Upper lobe of left lung (tissue), 6 donors: Measurements from ENCODE around the gene RSBN1L. TPM values are rescaled to one million over a fixed set of nuclear protein-coding genes. Genes with fewer than 3 reads are reported as not detected.

ENCODE experiments used
- ATAC-seq, 2 donors: fragments of 200-7000 bp; cut with Tn5 transposase; one replicate each; pipeline ENCODE4 v1.9.1; 2022; ENCODE audit warnings: mild to moderate bottlenecking in 2 of 2, moderate library complexity in 2 of 2; ENCODE audit not compliant: low FRiP score in 2 of 2
- DNase-seq, 2 donors: peaks; one replicate each; pipeline ENCODE4 v3.0.0-alpha.2; 2019 to 2020
- H3K27ac ChIP-seq, 4 donors: fragments of 200-600 bp; sonication (generic); one replicate each; pipeline ENCODE4 v1.5.1; 2016 to 2019
- H3K27me3 ChIP-seq, 4 donors: fragments of 200-600 bp; sonication (generic); one replicate each; pipeline ENCODE4 v1.5.1; 2017 to 2019
- H3K36me3 ChIP-seq, 4 donors: fragments of 200-600 bp; sonication (generic); one replicate each; pipeline ENCODE4 v1.5.1; 2016 to 2019
- H3K4me1 ChIP-seq, 4 donors: fragments of 200-600 bp; sonication (generic); one replicate each; pipeline ENCODE4 v1.5.1; 2018 to 2019
- H3K4me3 ChIP-seq, 4 donors: fragments of 200-600 bp; sonication (generic); one replicate each; pipeline ENCODE4 v1.5.1; 2017 to 2019; ENCODE audit warnings: mild to moderate bottlenecking in 2 of 4, moderate library complexity in 1 of 4
- H3K9me3 ChIP-seq, 4 donors: fragments of 200-600 bp; sonication (generic); one replicate each; pipeline ENCODE4 v1.5.1; 2018 to 2019
- EP300 ChIP-seq, 4 donors: sonication (generic); formaldehyde crosslinking; IDR thresholded peaks; one replicate each; pipeline ENCODE4 v1.5.1; 2017; ENCODE audit warnings: antibody characterized with exemption in 4 of 4, control low read depth in 2 of 4
- POLR2A ChIP-seq, 4 donors: fragments of 450-650 bp; IDR thresholded peaks; one replicate each; pipeline ENCODE4 v1.5.1; 2016 to 2017; ENCODE audit warnings: antibody characterized with exemption in 4 of 4, mild to moderate bottlenecking in 2 of 4
- POLR2AphosphoS5 ChIP-seq, 2 donors: sonication (generic); formaldehyde crosslinking; IDR thresholded peaks; one replicate each; pipeline ENCODE4 v1.5.1; 2017; ENCODE audit warnings: antibody characterized with exemption in 2 of 2
- WGBS, 2 donors: methylation state at CpG; one replicate each; pipeline ENCODE4 v1.1.5; 2017 to 2018; 5-methylcytosine and 5-hydroxymethylcytosine counted together
- total RNA-seq, 6 donors: library from RNA; depleted of rRNA in 4 of 6; stranded (reverse); fragments of >200 nt in 4 of 6; gene quantifications; one replicate each; pipeline versions ENCODE4 v1.1.0 to v1.2.1, GENCODE V29; 2016 to 2021
- TF ChIP-seq, protein P1 (sequence below), 6 experiments: fragments of 450-650 bp in 4 of 6; fragments of 200-600 bp in 2 of 6; sonication (generic) in 2 of 6; IDR thresholded peaks; one replicate each; pipeline ENCODE4 v1.5.1; 2016 to 2019; ENCODE audit warnings: antibody characterized with exemption in 6 of 6
- donor health status: DM: no; HTN: no; CAD: no; lungs with moderate emphysema.
- donor health status: DM: no; HTN: yes; CAD: no; lungs with severe emphysema.

RSBN1L gene
- total RNA-seq, 6 donors from 2014 or later, result 15.1 to 43.7 (median 20.5) TPM

DNA sequence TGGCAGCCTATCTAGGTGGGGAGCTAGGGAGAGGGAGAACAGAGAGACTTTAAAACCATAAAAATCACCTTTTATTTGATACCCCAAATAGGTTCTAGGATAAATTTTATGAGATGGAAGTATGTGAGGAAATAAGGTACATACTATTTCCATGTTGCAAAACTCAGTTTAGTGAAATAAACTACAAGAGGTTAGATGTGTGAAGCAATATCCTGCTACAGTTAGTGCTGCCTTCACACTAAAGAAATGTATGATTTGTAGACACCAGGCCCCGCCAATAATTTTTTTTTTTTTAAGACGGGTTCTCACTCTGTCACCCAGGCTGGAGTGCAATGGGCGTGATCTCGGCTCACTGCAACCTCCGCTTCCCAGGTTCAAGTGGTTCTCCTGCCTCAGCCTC, 34.4 kb upstream of the RSBN1L start:
- Histone ChIP-seq H3K9me3 (no peaks in the 10 kb centered on the region), H3K4me1 (peaks cover 0 to 11% (median 3%) of the 10 kb centered on the region in 4 donors), H3K4me3 (no peak overlapping the region), H3K27ac (no peak overlapping the region), H3K27me3 (no peaks in the 10 kb centered on the region), H3K36me3 (peaks cover 2 to 30% (median 8%) of the 10 kb centered on the region in 4 donors)
- no peak for ATAC-seq
- 61 to 70% methylated on average over 5 of the region's 5 CpGs for WGBS, 2 donors
- DNase-seq, result no peak
- TF ChIP-seq POLR2AphosphoS5 (IDR thresholded peaks at IDR 0.05) (no peak), POLR2A (IDR thresholded peaks at IDR 0.05) (no peak), EP300 (IDR thresholded peaks at IDR 0.05) (no peak)
- TF ChIP-seq, protein P1, sequence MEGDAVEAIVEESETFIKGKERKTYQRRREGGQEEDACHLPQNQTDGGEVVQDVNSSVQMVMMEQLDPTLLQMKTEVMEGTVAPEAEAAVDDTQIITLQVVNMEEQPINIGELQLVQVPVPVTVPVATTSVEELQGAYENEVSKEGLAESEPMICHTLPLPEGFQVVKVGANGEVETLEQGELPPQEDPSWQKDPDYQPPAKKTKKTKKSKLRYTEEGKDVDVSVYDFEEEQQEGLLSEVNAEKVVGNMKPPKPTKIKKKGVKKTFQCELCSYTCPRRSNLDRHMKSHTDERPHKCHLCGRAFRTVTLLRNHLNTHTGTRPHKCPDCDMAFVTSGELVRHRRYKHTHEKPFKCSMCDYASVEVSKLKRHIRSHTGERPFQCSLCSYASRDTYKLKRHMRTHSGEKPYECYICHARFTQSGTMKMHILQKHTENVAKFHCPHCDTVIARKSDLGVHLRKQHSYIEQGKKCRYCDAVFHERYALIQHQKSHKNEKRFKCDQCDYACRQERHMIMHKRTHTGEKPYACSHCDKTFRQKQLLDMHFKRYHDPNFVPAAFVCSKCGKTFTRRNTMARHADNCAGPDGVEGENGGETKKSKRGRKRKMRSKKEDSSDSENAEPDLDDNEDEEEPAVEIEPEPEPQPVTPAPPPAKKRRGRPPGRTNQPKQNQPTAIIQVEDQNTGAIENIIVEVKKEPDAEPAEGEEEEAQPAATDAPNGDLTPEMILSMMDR (IDR thresholded peaks at IDR 0.05), result no peak

DNA sequence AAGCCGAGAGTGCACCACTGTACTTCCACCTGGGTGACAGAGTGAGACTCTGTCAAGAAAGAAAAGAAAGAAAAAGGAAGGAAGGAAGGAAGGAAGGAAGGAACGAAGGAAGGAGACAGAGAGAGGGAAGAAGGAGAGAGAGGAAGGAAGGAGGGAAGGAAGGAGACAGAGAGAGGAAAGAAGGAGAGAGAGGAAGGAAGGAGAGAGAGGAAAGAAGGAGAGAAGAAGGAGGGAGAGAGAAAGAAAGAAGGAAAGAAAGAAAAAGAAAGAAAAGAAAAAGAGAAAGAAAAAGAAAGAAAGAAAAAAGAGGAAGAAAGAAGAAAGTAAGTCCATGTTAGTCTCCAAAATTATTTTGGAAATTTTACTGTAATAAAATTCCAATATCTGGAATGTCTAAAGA, 33.4 kb upstream of the RSBN1L start:
- Histone ChIP-seq H3K36me3 (peaks cover 0 to 27% (median 6%) of the 10 kb centered on the region in 4 donors), H3K27ac (no peak overlapping the region), H3K9me3 (no peaks in the 10 kb centered on the region), H3K27me3 (no peaks in the 10 kb centered on the region), H3K4me3 (no peak overlapping the region), H3K4me1 (peaks cover 0 to 7% (median 2%) of the 10 kb centered on the region in 4 donors)
- DNase-seq (no peak), ATAC-seq (no peak)
- WGBS, 2 donors, result 89 to 100% methylated on average over 2 of the region's 2 CpGs
- TF ChIP-seq, protein P1 (IDR thresholded peaks at IDR 0.05), result no peak
- TF ChIP-seq POLR2AphosphoS5 (IDR thresholded peaks at IDR 0.05) (no peak), EP300 (IDR thresholded peaks at IDR 0.05) (no peak), POLR2A (IDR thresholded peaks at IDR 0.05) (no peak)

DNA sequence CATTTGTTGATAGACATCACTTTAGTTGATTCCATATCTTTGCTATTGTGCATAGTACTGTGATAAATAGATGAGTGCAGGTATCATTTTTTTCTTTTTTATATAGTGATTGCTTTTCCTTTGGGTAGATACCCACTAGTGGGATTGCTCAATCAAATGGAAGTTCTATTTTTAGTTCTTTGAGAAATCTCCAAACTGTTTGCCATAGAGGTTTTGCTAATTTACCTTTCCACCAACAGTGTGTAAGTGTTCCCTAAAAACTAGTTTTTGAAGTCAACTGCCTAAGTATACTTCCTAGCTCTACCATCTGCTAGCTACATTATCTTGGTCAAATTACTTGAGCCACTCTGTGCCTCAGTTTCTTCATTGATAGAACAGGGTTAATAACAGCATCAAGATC, 31.5 kb upstream of the RSBN1L start:
- Histone ChIP-seq H3K4me3 (no peak overlapping the region), H3K27me3 (no peaks in the 10 kb centered on the region), H3K9me3 (no peaks in the 10 kb centered on the region), H3K4me1 (peaks cover 0 to 5% (median 1%) of the 10 kb centered on the region in 4 donors), H3K27ac (peak overlapping the region in 1 of 4 donors; percentile 23), H3K36me3 (peaks cover 0 to 22% (median 3%) of the 10 kb centered on the region in 4 donors)
- ATAC-seq (no peak), DNase-seq (no peak)
- TF ChIP-seq EP300 (IDR thresholded peaks at IDR 0.05), result no peak
- no peak for TF ChIP-seq POLR2AphosphoS5 (IDR thresholded peaks at IDR 0.05)
- TF ChIP-seq, protein P1 (IDR thresholded peaks at IDR 0.05), result no peak
- TF ChIP-seq POLR2A (IDR thresholded peaks at IDR 0.05), result no peak

DNA sequence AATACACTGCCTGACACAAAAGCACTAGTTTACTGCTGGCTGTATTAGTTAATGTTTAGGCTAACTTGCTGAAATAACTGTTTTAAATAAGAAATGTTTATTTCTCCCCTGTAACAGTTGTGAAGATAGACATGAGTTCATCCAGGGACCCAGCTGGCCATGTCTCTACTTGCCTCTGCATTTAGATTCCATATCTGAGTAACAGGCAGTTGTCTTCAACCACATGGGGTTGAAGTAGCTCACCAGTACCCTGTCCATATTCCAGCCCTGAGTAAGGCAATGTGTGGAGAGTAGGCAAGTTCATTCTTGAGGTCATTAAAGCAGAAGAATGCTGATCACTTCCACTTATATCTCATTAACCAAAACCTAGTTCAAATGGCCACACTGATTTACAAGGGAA, 31.1 kb upstream of the RSBN1L start:
- H3K9me3 ChIP-seq, result no peaks in the 10 kb centered on the region
- peak overlapping the region in 1 of 4 donors; percentile 23 for H3K27ac ChIP-seq
- no peak for ATAC-seq
- H3K27me3 ChIP-seq, result no peaks in the 10 kb centered on the region
- H3K36me3 ChIP-seq, result peaks cover 0 to 20% (median 2%) of the 10 kb centered on the region in 4 donors
- DNase-seq, result no peak
- no peak overlapping the region for H3K4me3 ChIP-seq
- TF ChIP-seq EP300 (IDR thresholded peaks at IDR 0.05) (no peak), POLR2AphosphoS5 (IDR thresholded peaks at IDR 0.05) (no peak), POLR2A (IDR thresholded peaks at IDR 0.05) (no peak)
- TF ChIP-seq, protein P1 (IDR thresholded peaks at IDR 0.05), result no peak
- H3K4me1 ChIP-seq, result peaks cover 0 to 5% (median 1%) of the 10 kb centered on the region in 4 donors

DNA sequence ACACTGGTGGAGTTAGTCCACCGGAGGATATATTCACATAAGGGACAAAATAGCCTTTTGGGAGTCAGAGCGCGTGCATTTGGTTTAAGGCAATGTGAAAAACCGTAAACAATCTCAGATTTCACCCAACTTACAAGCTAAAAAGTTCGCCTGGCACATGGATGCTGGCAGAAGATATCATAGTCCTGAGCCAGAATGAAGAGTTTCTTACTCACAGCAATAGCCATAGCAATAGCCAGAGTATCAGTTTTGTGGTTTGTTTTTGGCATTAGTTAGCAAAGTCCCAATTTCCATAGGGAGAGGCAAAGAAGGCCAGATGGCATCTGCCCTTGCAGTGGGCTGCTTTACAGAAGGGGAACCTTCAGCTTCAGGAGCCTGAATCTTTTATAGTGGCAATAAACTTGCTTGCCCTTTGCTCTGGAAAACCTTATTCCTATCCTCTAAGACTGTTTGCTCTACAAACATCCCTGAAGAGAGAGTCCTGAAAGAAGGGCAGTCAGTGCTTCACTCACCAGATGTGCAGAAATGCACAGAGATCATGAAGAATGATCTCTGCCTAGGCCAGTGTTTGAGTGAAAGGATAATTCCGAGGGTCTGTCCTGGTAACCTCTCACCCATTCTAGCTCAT, 28.7 kb upstream of the RSBN1L start:
- no peak for ATAC-seq
- H3K27me3 ChIP-seq, result no peaks in the 10 kb centered on the region
- no peak for TF ChIP-seq EP300 (IDR thresholded peaks at IDR 0.05)

More for the DNA sequence above, 28.7 kb upstream of the RSBN1L start:
- DNase-seq, result no peak
- Histone ChIP-seq H3K36me3 (peaks cover 0 to 19% (median 0%) of the 10 kb centered on the region in 4 donors), H3K27ac (no peak overlapping the region), H3K4me1 (peaks cover 0 to 5% (median 1%) of the 10 kb centered on the region in 4 donors), H3K9me3 (no peaks in the 10 kb centered on the region), H3K4me3 (no peak overlapping the region)
- WGBS, 2 donors, result 91 to 96% methylated on average over 6 of the region's 6 CpGs
